Measurements from ENCODE around the gene FBXL19. TPM values are rescaled to one million over a fixed set of nuclear protein-coding genes. Genes with fewer than 3 reads are reported as not detected.

FBXL19 gene
- polyA plus RNA-seq, 1 experiment: 7.6 TPM

- CTCF ChIA-PET: interaction anchor here (1.5 to 2.0 kb wide), 2 partner anchors 9 to 149 kb away, joined by 3 to 5 read pairs; no protein-coding TSS in a partner anchor
- POLR2A ChIA-PET: no interaction called here
- DNase-seq (ENCODE audit: low read depth): no peak
Measured at GRCh38 chr16:30951193-30951592, 27.8 kb downstream of the FBXL19 start.

GRCh38 chr16:30951750-30952149 lies 28.4 kb downstream of the FBXL19 start:
- POLR2A ChIA-PET: interaction anchor here (0.6 kb wide), 1 partner anchor 190 kb away, joined by 8 read pairs; no protein-coding TSS in a partner anchor
- TF ChIP-seq CTCF (IDR thresholded peaks at IDR 0.05; ENCODE audit: insufficient read depth, low read depth, low read length): no peak
- H3K27me3 ChIP-seq (ENCODE audit: control insufficient read depth, insufficient read depth, low read length): no peaks in the 10 kb centered on the region
- CTCF ChIA-PET: interaction anchor here (0.5 to 2.6 kb wide), 3 partner anchors 10 to 143 kb away, joined by 4 to 7 read pairs (median 5); partner anchors contain the start of gene VKORC1
- H3K36me3 ChIP-seq (ENCODE audit: control insufficient read depth, insufficient read depth, low read length): peaks cover 7% of the 10 kb centered on the region
- no peak for DNase-seq (ENCODE audit: low read depth)
- no peak overlapping the region for H3K4me3 ChIP-seq (ENCODE audit: low read depth, low read length)

More at GRCh38 chr16:30951193-30951592, 27.8 kb downstream of the FBXL19 start:
- Histone ChIP-seq H3K4me3 (ENCODE audit: low read depth, low read length) (no peak overlapping the region), H3K27me3 (ENCODE audit: control insufficient read depth, insufficient read depth, low read length) (no peaks in the 10 kb centered on the region), H3K36me3 (ENCODE audit: control insufficient read depth, insufficient read depth, low read length) (peaks cover 10% of the 10 kb centered on the region)
- no peak for TF ChIP-seq CTCF (IDR thresholded peaks at IDR 0.05; ENCODE audit: insufficient read depth, low read depth, low read length)

GRCh38 chr16:30953111-30953510 lies 29.7 kb downstream of the FBXL19 start:
- DNase-seq (ENCODE audit: low read depth): no peak
- Histone ChIP-seq H3K36me3 (ENCODE audit: control insufficient read depth, insufficient read depth, low read length) (0 out of 2 replicates have a peak, but pooled peaks cover 1% of the 10 kb centered on the region), H3K27me3 (ENCODE audit: control insufficient read depth, insufficient read depth, low read length) (no peaks in the 10 kb centered on the region), H3K4me3 (ENCODE audit: low read depth, low read length) (no peak overlapping the region)
- no peak for TF ChIP-seq CTCF (IDR thresholded peaks at IDR 0.05; ENCODE audit: insufficient read depth, low read depth, low read length)
- ChIA-PET POLR2A (interaction anchor here (0.6 kb wide), 1 partner anchor 508 kb away, joined by 3 read pairs; no protein-coding TSS in a partner anchor), CTCF (interaction anchor here (0.6 to 3.2 kb wide), 17 partner anchors 12 to 521 kb away, joined by 3 to 30 read pairs (median 4); partner anchors contain the start of genes KAT8, VKORC1, ZNF646 and ZNF668)

- no peaks in the 10 kb centered on the region for H3K27me3 ChIP-seq (ENCODE audit: control insufficient read depth, insufficient read depth, low read length)
- peaks cover 1% of the 10 kb centered on the region; the same call in 1 of the 2 replicates for H3K36me3 ChIP-seq (ENCODE audit: control insufficient read depth, insufficient read depth, low read length)
- CTCF ChIA-PET: interaction anchor here (0.6 to 3.2 kb wide), 25 partner anchors 12 to 521 kb away, joined by 3 to 30 read pairs (median 3); partner anchors contain the start of genes KAT8, VKORC1, ZNF646 and ZNF668
- DNase-seq (ENCODE audit: low read depth): no peak
- H3K4me3 ChIP-seq (ENCODE audit: low read depth, low read length): no peak overlapping the region
- POLR2A ChIA-PET: interaction anchor here (0.6 kb wide), 1 partner anchor 507 kb away, joined by 3 read pairs; no protein-coding TSS in a partner anchor
- peak; percentile 75 for TF ChIP-seq CTCF (IDR thresholded peaks at IDR 0.05; ENCODE audit: insufficient read depth, low read depth, low read length)
Measured at GRCh38 chr16:30953511-30954124, 30.2 kb downstream of the FBXL19 start.

GRCh38 chr16:30954993-30955392 lies 31.6 kb downstream of the FBXL19 start:
- ChIA-PET CTCF (interaction anchor here (0.8 to 3.2 kb wide), 4 partner anchors 9 to 488 kb away, joined by 4 to 30 read pairs (median 8); partner anchors contain the start of gene ZNF843), POLR2A (no interaction called here)
- Histone ChIP-seq H3K4me3 (ENCODE audit: low read depth, low read length) (no peak overlapping the region), H3K36me3 (ENCODE audit: control insufficient read depth, insufficient read depth, low read length) (peaks cover 5% of the 10 kb centered on the region; the same call in 1 of the 2 replicates), H3K27me3 (ENCODE audit: control insufficient read depth, insufficient read depth, low read length) (no peaks in the 10 kb centered on the region)
- no peak for TF ChIP-seq CTCF (IDR thresholded peaks at IDR 0.05; ENCODE audit: insufficient read depth, low read depth, low read length)
- DNase-seq (ENCODE audit: low read depth): no peak
